Activated T-cell treated with anti-CD3 and anti-CD28 coated beads, Interleukin-2, amount 50 U/mL, for 48 hours (primary cell): ENCODE data around the gene CHST2.
"Not testable (repeated sequence)": the region's sequence is repeated elsewhere in the genome, so short reads cannot be mapped to it uniquely, and the experiment has no call there.

ENCODE experiments used
- DNase-seq, 2 experiments: peaks; one replicate each; pipeline ENCODE4 v3.0.0-alpha.2; 2020

Gene CHST2

DNA sequence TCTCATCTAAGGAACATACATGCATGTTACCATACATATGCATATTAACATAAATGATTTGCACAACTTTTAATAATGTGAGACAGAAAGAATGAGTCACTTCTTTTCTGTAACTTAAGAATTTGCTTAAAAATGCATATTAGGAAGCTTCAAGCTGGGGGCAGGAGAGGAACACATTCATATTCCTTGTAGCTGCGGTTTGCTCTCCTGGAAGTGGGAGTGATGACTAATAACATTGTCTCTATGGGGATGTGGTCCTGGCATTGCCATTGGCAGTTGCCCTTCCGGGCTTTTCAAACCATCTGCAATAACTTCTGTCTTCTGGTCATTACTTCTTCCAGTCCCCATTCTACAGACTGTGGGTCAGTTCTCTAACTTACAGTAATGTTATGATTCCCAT is 15.6 kb downstream of the CHST2 start:
- no peak for DNase-seq

DNA sequence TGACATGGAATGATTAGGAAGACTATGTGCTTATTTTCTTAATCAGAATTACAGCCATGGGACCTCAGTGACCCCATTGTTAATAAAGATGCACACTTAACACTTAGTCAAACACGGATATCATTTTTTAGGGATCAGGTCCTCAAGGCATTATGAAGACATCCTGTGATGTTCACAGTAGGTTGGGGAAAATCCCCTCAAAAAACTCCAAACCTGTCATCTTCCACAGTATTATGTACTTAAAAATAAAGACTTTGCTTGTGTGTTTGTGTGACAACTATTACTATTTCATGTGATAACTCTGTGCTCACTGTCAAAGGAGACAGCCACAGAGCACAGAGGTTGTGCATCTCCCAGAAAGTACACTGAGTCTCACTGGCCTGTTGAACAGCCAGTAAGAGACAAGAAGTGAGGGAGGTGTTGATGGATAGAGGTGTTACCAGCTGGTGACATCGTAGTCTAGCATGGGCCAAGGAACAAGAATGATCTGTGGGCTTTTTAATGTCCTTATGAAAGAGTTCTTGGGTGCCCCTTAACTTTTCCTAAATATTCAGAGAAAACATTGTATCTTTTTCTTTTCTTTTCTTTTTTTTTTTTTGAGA is 18.0 kb downstream of the CHST2 start:
- no peak for DNase-seq

DNA sequence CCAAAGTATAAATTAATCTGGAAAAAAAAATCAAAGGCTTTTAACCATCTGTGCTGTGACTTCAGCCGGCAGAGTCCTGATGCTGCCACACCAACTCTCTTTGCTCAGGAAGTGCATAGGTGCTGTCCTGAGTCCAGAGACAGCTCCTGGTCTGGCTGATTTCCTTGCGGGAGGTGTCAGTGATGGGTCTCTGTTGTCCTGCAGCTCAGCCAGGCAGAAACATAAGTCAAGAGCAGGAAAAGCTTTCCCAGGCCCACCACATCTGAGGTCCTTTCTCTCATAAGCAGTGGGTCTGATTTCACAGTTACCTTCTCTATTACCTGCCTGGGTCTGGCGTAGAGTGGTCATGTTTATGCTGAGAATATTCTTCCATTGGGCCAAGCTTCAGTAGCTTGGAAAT is 19.4 kb downstream of the CHST2 start:
- DNase-seq = no peak

DNA sequence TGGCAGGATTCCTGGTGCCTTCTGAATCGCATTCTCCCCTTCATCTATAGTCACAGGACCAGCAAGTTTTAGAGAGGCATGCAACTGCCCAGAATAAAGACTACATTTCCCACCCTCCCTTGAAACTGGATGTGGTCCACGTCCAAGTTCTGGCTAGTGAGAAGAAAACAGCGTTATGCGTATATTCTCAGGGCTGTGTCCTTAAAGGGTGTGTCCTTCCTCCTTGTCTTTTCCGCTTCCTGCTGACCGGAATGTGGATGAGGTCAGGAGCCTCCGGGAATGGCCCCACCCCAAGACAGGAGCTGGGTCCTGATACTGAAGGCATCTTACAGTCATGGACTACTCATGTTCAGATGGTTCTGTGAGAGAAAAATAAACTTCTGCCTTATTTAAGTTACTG is 20.2 kb downstream of the CHST2 start:
- no peak for DNase-seq

DNA sequence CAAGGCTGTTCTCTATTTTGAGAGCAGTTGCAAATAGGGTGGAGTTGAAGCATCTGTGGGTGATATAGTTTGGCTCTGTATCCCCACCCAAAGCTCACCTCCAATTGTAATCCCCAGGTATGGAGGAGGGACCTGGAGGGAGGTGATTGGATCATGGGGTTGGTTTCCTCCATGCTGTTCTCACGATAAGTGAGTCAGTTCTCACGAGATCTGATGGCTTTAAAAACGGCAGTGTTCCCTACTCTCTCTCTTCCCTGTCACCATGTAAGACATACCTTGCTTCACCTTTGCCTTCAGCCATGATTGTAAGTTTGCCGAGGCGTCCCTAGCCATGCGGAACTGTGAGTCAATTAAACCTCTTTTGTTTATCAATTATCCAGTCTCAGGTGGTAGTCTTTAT is 21.0 kb downstream of the CHST2 start:
- DNase-seq = no peak

DNA sequence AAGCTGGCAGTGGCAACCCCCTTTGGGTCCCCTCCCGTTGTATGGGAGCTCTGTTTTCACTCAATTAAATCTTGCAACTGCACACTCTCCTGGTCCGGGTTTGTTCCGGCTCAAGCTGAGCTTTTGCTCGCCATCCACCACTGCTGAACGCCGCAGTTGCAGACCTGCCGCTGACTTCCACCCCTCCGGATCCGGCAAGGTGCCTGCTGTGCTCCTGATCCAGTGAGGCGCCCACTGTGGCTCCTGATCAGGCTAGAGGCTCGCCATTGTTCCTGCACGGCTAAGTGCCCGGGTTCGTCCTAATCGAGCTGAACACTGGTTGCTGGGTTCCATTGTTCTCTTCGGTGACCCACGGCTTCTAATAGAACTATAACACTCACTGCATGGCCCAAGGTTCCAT is 22.8 kb downstream of the CHST2 start:
- no peak for DNase-seq

DNA sequence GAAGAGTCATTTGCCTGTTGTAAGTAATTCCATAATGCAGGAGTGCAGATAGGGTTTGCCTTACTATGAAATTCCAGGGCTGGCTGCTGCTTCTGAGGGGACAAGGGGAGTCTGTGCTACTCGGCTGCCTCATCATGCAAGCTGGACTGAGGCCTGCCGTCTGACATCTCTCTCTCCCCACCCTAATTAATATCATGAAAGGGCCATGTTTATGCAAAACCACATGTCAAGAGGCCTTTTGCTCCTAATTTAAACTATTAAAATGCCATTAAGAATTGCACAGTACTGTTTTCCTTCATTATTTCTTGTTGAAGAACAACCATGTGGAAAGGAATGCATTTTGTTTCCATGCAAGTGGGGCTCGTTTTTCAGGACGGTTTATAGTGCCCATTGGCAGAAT is 26.3 kb downstream of the CHST2 start:
- no peak for DNase-seq

DNA sequence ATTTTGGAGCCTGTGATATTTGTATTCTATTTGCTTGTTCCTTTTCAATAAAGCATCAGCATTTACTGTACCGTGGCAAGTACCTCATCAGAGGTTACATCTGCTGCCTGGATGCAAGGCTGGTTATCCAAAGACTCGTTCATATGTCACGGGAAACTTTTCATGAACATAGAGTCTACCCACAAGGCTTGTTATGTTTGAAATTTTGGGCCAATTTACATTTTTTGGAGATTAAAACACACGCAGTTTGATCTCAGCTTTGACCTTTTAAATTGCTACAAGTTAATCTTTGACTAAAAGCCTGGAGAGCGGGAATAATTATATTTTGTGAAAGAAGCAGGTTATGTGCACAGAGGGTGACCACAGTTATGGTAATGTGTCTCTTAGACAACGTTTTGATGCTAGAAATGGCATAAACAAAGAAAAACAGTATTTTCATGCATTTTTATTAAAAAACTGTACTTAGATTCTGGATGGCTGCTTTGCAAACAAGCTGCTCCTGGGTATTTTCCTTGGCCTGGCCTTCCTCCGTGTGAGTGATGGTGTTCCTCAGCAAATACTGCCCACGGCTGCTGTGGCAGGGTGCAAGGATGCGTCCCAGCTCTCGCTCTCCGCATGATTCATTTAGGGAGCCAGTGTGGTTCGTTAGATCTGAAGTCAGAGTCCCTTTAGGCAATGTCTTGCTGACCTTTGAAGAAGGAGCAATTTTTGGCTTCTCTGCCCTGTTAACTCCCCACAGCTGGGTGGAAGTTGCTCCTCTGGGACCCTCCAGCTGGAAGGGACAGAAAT is 27.1 kb downstream of the CHST2 start:
- no peak for DNase-seq

DNA sequence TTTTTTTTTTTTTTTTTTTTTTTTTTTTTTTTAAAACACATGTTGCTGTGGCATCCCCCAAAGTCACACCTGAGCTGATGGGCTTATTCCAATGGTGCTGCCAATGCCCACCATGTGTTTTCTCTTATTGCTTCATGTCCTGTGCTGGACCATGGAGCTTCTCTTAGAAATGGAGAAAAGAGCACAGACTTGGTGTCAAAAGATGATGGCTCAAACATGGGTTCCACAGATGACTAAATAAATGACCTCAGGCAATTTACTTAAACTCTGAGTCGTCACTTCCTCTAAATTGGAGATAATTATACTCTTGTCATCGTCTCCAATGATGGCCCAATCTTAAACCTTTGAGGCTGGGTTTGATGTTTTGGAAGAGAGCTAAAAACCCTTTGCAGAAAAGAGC is 28.1 kb downstream of the CHST2 start:
- DNase-seq = no peak

DNA sequence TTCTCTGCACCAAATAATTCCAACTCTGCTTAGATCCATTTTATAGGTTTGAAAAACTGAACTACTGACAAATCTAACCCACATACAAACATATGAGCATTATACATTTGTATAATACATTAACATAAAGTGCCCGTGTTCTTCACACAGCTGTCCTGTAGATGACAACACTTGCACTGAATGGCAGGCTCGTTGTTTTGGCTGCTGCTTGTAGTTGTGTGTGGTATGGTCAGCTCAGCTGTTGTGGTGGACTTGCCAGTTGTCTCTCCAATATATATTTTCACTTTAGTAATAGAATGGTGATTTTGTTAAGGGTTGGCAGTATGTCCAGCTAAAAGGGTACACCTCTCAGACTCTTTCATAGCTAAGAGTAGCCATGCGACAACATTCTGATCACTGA is 30.5 kb downstream of the CHST2 start:
- DNase-seq = no peak

DNA sequence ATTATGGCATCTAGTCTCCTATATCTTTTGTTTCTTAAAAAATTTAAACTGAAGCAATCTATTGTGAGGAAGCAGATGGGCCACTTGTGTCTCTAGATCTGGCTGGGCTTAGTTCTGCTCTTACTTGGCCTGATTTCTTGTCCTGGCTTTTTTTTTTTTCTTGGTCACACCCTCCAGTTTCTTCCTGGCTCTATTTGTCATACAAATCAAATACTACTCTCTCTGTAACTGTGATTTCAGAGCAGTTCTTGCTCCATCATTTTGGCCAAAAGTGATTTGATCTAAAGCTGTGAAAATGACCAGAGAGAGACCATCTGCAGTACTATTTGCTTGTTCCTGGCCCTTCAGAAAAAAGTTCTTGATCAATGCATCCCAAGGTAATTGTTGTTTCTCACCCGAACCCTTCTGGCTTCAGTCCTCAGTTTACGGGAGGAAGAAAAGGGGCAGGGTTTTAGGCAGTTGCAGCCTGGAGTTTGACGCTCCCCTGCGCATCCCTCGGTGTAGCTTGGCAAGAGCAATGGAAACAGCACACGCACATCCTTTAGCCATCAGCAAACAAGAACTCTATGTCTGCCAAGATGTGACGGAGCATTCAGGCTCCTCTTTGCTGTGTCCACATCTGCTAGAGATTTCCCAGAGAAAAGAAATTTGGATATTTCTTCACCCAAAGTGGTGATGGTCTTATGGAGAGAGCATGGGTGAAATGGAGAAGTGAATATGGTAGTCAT is 31.6 kb downstream of the CHST2 start:
- DNase-seq = no peak

DNA sequence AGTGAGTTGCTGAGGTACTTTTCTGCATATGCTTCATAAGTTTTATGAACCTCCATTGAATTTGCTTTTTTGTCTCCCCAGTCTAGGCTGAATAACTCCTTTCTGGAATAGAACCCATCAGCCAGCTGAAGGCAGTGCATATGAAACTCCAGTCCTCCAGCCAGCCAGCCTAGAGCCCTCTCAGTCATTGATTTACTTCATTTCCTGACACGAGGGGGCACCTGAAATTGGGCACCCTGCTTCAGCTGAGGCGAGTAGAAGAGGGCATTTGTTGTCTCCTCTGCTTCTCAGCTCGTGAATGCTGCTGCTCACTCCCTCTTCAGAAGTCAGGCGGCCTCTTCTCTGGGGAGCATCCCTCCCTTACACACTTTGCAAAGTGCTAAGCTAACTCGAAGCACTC is 32.5 kb downstream of the CHST2 start:
- DNase-seq = no peak

DNA sequence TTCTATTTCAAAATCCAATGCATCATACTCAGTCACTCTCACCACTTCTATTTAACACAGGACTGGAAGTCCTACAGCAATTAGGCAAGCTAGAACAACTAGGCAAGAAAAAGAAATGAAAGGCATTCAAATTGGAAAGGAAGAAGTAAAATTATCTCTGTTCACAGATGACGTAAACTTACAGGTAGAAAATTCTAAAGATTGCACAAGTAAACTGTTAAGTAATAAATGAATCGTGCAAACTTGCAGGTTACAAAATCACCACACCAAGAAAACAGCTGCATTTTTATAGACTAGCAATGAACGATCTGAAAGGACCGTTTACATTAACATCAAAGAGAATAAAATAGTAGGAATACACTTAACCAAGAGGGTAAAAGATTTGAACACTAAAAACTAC is 36.2 kb downstream of the CHST2 start:
- no peak for DNase-seq

DNA sequence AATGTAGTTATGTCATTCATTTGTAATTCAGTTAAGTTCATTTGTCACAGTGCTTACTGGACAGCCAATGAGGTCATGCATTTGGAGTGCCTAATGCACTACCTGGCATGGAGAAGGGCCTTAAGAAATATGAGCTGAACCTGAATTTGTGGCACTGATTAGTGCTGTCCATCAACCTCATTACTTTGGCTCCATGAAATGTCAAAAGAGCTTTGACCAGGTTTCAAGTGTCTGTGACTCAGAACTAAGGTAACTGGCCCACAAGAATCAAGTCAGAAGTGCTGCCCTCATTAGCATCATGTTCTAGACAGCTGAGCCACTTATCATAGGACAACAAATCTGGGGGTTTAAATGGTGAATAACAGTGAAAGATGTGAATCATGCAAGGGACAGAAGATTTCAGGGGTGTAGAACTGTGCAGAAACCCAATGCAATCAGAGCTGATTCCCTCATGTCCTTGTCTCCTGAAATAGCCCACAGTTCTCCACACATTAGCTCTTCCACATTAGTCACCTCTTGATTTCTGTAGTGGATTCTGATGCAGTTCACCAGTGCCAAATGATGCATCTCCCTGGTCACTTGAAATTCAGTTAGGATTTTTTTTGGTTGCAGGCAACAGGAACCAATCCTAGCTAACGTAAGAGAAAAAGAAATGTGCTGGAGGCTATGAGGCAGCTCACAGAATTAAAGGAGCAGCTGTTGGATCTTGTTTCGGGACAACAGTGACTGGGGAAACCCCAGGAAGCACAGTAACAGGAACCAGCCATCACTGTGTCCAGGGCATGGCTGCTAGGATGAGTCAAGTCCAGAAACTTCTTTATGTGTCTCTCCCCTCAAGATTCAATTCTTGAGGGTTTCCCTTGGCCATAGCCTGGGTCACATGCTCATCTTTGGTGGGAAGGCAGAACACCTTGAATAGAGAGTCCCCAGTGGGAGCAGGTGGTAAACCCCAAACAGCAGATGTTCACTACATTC is 38.7 kb downstream of the CHST2 start:
- DNase-seq = no peak

DNA sequence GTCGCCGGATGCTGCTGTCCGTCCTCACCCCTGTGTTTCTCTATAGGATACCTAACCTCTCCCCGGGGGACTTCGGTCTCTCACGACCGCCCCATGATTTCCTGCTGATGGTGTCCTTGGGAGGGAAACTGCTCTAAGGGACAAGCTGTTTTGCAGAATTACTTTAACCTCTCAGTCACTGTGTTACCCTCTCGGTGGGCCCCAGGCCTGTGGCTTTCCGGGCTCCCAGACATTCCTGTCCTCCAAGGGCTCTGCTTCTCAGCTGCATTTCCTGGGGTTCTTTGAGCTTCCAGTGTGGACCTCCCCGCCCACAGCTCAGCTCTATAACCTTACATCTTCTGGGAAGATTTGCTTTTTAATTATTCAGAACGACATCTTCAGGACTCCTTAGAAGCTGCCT is 40.9 kb downstream of the CHST2 start:
- DNase-seq = no peak

DNA sequence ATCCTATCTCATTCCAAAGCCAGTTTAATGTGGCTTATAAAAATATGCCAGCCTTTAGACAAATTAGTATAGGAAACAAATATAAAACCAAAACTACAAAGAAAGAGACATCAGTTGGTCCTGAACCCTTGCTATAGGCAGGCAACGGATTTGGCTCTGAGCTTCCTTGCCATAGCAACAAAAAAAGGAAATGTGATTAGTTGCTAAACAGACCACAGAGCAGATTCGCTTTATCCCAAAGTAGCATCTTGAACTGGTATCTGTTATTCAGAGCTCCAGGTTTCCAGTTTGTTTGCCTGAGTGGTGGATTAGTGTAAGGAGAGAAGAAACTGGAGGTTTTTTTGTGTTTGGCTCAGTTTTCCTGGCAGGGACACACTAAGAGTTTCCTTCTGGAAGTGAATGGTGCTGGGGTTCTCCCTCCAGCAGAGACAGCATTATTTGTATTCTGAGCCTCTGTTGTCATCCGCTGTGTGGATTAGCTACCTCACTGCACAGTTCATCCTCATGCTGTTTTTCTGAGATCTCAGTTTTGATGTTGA is 44.1 kb downstream of the CHST2 start:
- no peak for DNase-seq

DNA sequence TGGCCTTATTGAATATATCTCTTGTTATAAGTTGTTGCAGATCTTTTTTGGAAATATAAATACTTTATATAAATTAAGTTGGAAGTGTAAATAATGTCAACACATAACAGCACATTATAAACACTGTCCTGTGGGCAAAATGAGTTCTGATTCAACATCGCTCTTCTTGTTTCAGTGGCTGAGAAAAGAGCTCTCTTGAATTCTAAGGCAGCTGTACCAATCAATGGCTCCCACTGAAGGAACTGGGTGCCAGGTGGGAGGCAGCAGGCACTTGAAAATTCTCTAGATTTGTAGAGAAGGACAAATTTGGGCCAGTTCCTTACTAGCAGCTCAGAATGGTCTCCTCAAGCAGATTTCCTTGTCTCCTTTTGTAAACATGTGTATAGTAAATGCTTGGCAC is 45.6 kb downstream of the CHST2 start:
- DNase-seq = no peak

DNA sequence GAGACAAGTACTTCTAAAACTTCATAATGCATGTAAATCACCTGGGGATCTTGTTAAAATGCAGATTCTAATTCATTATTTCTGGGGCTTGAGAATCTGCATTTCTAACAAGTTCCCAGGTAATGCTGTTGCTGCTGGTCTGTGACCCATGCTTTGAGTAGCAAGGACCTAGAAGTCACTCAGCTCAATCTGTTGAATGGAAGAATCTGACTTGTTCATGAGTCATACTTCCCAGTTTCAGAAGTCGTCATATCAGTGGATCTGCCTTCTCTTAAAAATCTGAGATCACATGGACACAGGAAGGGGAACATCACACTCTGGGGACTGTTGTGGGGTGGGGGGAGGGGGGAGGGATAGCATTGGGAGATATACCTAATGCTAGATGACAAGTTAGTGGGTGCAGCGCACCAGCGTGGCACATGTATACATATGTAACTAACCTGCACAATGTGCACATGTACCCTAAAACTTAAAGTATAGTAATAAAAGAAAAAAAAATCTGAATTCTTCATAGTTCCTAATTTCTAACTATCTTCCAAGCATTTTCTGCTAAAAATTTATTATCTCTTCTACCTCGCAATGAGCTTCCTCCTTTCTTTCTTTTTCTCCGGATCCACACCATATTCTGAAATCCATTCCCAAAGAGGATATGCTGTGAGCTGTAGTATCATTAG is 46.2 kb downstream of the CHST2 start:
- not testable (repeated sequence) for DNase-seq

DNA sequence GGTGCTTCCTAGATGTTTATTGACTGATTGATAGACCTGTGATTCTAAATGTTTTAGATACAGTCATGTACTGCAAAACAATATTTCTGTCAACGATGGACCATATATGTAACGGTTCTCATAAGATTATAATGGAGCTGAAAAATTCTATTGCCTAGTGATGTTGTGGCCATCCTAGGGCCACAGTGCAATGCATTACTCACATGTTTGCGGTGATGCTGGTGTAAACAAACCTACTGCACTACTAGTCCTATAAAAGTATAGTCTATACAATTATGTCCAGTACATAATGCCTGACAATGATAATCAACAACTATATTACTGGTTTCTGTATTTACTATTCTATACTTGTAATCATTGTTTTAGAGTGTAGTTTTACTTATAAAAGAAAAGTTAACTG is 46.8 kb downstream of the CHST2 start:
- no peak for DNase-seq

DNA sequence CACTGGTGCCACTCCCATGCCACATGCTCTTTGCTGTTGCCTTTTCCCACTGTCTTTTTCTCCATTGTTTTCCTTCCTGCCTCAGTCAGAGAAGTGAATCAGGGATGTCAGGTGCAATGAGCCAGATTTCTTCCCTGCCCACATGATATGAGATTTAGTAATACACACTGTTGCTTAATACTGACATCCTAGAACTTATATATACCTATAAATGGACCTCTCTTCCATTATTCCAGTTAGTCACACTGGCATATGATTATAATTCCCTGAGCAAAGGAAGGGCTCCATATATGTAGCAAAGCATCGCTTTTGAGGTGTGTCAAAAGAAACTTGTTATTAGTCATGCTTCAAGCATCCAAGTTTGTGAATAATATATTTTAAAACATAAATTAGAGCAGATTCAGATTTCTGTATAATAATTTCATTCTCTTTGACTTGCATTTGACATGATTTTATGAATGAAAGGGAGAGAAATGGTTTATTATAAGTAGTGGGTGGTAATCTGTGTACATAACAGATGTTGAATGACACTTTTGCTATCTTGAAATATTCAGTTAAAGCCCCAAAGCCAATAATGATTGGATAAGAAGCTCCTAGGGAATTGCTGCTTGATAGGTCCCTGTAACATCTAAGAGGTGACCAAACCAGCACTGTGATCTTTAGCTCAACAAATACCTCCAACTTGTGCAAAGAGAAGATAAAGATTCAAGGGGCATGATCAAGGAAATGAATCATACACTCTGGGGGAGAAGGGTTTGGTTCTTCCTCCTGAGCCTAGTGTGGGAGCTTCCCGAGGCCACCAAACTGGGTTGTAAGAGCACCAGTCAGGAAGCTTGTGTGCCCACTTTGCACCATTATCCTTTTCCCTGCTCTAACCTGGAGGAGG is 48.6 kb downstream of the CHST2 start:
- no peak for DNase-seq

DNA sequence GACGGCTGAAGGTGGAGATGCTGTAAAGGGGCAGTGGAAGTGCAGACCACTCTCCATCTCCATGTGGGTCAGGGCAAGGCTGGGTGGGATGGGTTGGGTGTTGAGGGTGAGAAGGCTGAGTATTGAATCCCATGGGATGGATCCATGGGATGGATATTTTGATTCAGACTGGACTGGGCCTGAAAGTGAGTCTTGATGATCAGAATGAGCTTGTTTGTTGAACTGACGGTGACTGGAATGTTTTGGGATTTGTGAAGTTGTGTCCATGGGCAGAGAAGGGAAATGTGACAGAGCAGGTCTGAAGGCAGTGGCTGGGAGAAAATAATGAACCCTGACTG is 49.3 kb downstream of the CHST2 start:
- no peak for DNase-seq
